GM10248 (cell line): ENCODE data around the gene PATL2.
"Not testable (repeated sequence)": the region's sequence is repeated elsewhere in the genome, so short reads cannot be mapped to it uniquely, and the experiment has no call there.

Experiments used
- CTCF ChIA-PET: fragments of 300-600 bp; sonication (Branson Sonifier 250); formaldehyde crosslinking; extraction: SDS; loops from one replicate; lab custom pipeline; 2021; ENCODE audit warnings: antibody characterized with exemption; lab: Yijun Ruan, JAX
- POLR2A ChIA-PET: fragments of 350-650 bp; sonication (Branson Sonifier 250); formaldehyde crosslinking; extraction: SDS; loops from one replicate; lab custom pipeline; 2020; ENCODE audit warnings: antibody characterized with exemption; lab: Yijun Ruan, JAX
- DNase-seq: peaks from one replicate; pipeline ENCODE4 v3.0.0; 2012; ENCODE audit errors: extremely low spot score
- CTCF ChIP-seq: IDR thresholded peaks from 2 replicates; pipeline ENCODE4 v1.5.1; 2012; ENCODE audit warnings: mild to moderate bottlenecking, low read depth; ENCODE audit errors: extremely low read depth, missing control alignments, control extremely low read depth

The PATL2 gene

GRCh38 chr15:44641651-44642050 is 69.5 kb downstream of the PATL2 start:
- ChIA-PET POLR2A (interaction anchor here (0.6 kb wide), 2 partner anchors 13 to 85 kb away, joined by 3 to 4 read pairs; no protein-coding TSS in a partner anchor), CTCF (interaction anchor here (1.4 kb wide), 1 partner anchor 12 kb away, joined by 6 read pairs; no protein-coding TSS in a partner anchor)
- no peak for DNase-seq
- no peak for TF ChIP-seq CTCF

DNA sequence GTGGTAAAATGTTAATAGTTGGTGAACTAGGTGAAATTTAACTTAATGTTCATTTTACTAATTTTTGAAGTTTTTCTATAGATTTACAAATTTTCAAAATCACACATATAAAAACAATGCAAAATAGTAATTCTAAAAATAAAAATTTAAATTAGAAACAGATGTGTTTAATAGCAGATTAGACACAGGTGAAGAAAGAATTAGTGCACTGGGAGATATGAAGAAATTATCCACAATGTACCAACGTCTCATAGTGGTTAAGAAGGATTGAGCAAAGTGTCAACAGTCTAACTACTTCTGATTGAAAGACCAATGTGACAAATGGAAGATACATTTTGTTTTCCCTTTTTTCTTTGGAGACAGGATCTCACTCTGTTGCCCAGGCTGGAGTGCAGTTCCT is 74.1 kb downstream of the PATL2 start:
- POLR2A ChIA-PET = no interaction called here
- CTCF ChIA-PET = interaction anchor here (0.7 to 1.4 kb wide), 2 partner anchors 10 to 18 kb away, joined by 3 read pairs; no protein-coding TSS in a partner anchor
- DNase-seq = no peak
- TF ChIP-seq CTCF = no peak

DNA sequence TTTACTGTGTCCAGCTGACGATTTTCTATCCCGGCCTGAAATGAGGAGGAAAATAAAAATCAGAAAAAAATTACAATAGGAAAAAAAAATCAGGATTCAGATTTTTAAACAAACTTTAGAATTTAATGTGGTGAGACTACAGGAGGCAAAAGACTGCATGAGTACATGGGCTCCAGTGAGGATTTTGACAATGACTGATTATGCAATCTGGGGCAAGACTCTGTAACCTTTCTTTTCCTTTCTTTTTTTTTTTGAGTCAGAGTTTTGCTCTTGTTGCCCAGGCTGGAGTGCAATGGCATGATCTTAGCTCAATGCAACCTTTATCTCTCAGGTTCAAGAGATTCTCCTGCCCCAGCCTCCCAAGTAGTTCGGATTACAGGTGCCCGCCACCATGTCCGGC is 77.5 kb downstream of the PATL2 start:
- POLR2A ChIA-PET = no interaction called here

DNA sequence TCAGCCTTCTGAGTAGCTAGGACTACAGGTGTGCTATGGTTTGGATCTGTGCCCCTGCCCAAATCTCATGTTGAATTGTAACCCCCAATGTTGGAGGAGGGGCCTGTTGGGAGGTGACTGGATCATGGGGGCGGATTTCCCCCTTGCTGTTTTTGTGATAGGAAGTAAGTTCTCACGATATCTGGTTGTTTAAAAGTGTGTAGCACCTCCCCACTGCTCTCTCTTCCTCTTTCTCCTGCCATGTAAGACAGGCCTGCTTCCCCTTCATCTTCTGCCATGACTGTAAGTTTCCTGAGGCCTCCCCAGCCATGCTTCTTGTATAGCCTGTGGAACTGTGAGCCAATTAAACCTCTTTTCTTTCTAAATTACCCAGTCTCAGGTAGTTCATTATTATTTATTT is 85.8 kb downstream of the PATL2 start:
- POLR2A ChIA-PET = interaction anchor here (0.6 kb wide), 1 partner anchor 97 kb away, joined by 4 read pairs; no protein-coding TSS in a partner anchor
- DNase-seq, CTCF ChIA-PET: not testable (repeated sequence)

More for the DNA sequence above, 77.5 kb downstream of the PATL2 start:
- TF ChIP-seq CTCF = no peak
- CTCF ChIA-PET = interaction anchor here (1.2 to 2.1 kb wide), 5 partner anchors 9 to 29 kb away, joined by 3 to 7 read pairs (median 4); partner anchors contain the start of gene SPG11
- no peak for DNase-seq

DNA sequence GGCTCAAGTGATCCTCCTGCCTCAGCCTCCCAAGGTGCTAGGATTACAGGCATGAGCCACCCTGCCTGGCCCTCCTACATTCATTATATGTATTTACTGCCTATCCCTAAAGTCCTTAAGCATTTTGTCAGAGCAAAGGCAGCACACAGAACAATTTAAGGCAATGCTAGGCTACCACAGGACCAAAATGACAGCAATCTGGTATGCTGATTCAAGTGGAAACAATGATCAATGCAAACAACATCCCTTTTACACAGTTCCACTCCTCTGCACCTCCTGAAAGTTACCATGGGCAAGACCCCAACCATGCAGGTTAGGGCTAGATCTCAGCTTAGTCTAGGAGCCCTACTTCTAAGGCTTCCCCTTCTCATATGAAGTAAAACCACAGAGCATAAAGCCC is 87.9 kb downstream of the PATL2 start:
- ChIA-PET POLR2A (no interaction called here), CTCF (interaction anchor here (1.0 to 1.9 kb wide), 8 partner anchors 9 to 495 kb away, joined by 3 to 7 read pairs (median 3); partner anchors contain the start of gene SPG11)
- DNase-seq = no peak

GRCh38 chr15:44620081-44620480 is 91.0 kb downstream of the PATL2 start:
- no peak for DNase-seq
- ChIA-PET POLR2A (no interaction called here), CTCF (interaction anchor here (1.2 to 2.2 kb wide), 6 partner anchors 8 to 54 kb away, joined by 3 to 9 read pairs (median 4); no protein-coding TSS in a partner anchor)
- TF ChIP-seq CTCF = no peak

More for the DNA sequence above, 87.9 kb downstream of the PATL2 start:
- TF ChIP-seq CTCF = no peak

- CTCF ChIA-PET = interaction anchor here (0.7 to 1.4 kb wide), 4 partner anchors 12 to 713 kb away, joined by 3 to 4 read pairs (median 4); partner anchors contain the start of gene TRIM69
- POLR2A ChIA-PET = no interaction called here
- TF ChIP-seq CTCF = no peak
- no peak for DNase-seq
These were observed 94.1 kb downstream of the PATL2 start for GRCh38 chr15:44616974-44617373.
